HepG2 (cell line): ENCODE results near the gene RPH3AL. TPM values are rescaled to one million over a fixed set of nuclear protein-coding genes. Genes with fewer than 3 reads are reported as not detected.

Experiments
- AGO1 ChIP-seq: fragments of 200-400 bp; formaldehyde crosslinking; IDR thresholded peaks from 2 replicates; pipeline ENCODE4 v1.6.1; 2017; ENCODE audit warnings: mild to moderate bottlenecking, low read depth, low read length, moderate library complexity; ENCODE audit not compliant: poor library complexity, severe bottlenecking
- ARNT2 ChIP-seq: sonication (generic); formaldehyde crosslinking; IDR thresholded peaks from 2 replicates; pipeline ENCODE4 v1.8.0; 2022; ENCODE audit warnings: mild to moderate bottlenecking, low read depth, missing genetic modification reagents, moderate library complexity
- DZIP1 ChIP-seq: sonication (generic); formaldehyde crosslinking; IDR thresholded peaks from 2 replicates; pipeline ENCODE4 v1.5.0; 2020; ENCODE audit warnings: mild to moderate bottlenecking, missing genetic modification reagents
- FUBP1 ChIP-seq: sonication (generic); formaldehyde crosslinking; IDR thresholded peaks from 2 replicates; pipeline ENCODE4 v1.5.1; 2020; ENCODE audit warnings: missing genetic modification reagents, mild to moderate bottlenecking, borderline replicate concordance
- GATAD1 ChIP-seq: IDR thresholded peaks from 2 replicates; pipeline ENCODE4 v1.6.1; 2016; ENCODE audit warnings: missing genetic modification reagents, missing compliant biosample characterization
- ISL2 ChIP-seq: sonication (generic); formaldehyde crosslinking; IDR thresholded peaks from 2 replicates; pipeline ENCODE4 v1.5.0; 2020; ENCODE audit warnings: missing genetic modification reagents
- KDM5B ChIP-seq: sonication (generic); formaldehyde crosslinking; IDR thresholded peaks from 2 replicates; pipeline ENCODE4 v1.4.0; 2020; ENCODE audit warnings: missing genetic modification reagents, mild to moderate bottlenecking, borderline replicate concordance
- MEIS1 ChIP-seq: sonication (generic); formaldehyde crosslinking; IDR thresholded peaks from 2 replicates; pipeline ENCODE4 v1.9.0; 2021; ENCODE audit warnings: mild to moderate bottlenecking, missing genetic modification reagents, moderate library complexity, borderline replicate concordance
- PREB ChIP-seq: sonication (generic); formaldehyde crosslinking; IDR thresholded peaks from 2 replicates; pipeline ENCODE4 v1.4.0; 2020; ENCODE audit warnings: missing genetic modification reagents
- TEAD3 ChIP-seq: optimal IDR thresholded peaks from 2 replicates; pipeline ENCODE3; 2016; ENCODE audit warnings: borderline replicate concordance
- THAP9 ChIP-seq: sonication (generic); formaldehyde crosslinking; IDR thresholded peaks from 2 replicates; pipeline ENCODE4; 2020; ENCODE audit warnings: missing genetic modification reagents, mild to moderate bottlenecking, borderline replicate concordance
- ZKSCAN8 ChIP-seq: IDR thresholded peaks from 2 replicates; pipeline ENCODE4 v1.6.1; 2016; ENCODE audit warnings: borderline replicate concordance, missing genetic modification reagents, missing compliant biosample characterization
- ZNF354B ChIP-seq: sonication (generic); formaldehyde crosslinking; IDR thresholded peaks from 2 replicates; pipeline ENCODE4 v1.8.0; 2022; ENCODE audit warnings: mild to moderate bottlenecking, missing genetic modification reagents
- ZNF616 ChIP-seq: sonication (generic); formaldehyde crosslinking; IDR thresholded peaks from 2 replicates; pipeline ENCODE4 v1.5.0; 2020; ENCODE audit warnings: low read depth, mild to moderate bottlenecking, missing genetic modification reagents
- ZNF713 ChIP-seq: sonication (generic); formaldehyde crosslinking; IDR thresholded peaks from 2 replicates; pipeline ENCODE4 v1.4.0; 2020; ENCODE audit warnings: mild to moderate bottlenecking, missing genetic modification reagents
- ZNF749 ChIP-seq: sonication (generic); formaldehyde crosslinking; IDR thresholded peaks from 2 replicates; pipeline ENCODE4 v1.8.0; 2022; ENCODE audit warnings: mild to moderate bottlenecking, missing genetic modification reagents, moderate library complexity, borderline replicate concordance
- ZSCAN12 ChIP-seq: sonication (generic); formaldehyde crosslinking; IDR thresholded peaks from 2 replicates; pipeline ENCODE4 v1.9.0; 2021; ENCODE audit warnings: mild to moderate bottlenecking, missing genetic modification reagents
- polyA plus RNA-seq, 8 experiments: library from polyadenylated mRNA; depleted of rRNA in 3 of 8; stranded (reverse) in 7 of 8; unstranded in 1 of 8; fragments of >200 nt; fragmentation: Illumina TruSeq in 4 of 8; extraction: Trizol in 4 of 8; gene quantifications; 2 replicates each; pipeline versions ENCODE4 v1.2.1 to v1.2.3, GENCODE V29; 2011 to 2016; ENCODE audit warnings: low read depth in 4 of 8, missing spikeins in 1 of 8, mixed read lengths in 1 of 8; ENCODE audit not compliant: insufficient read depth in 1 of 8
- total RNA-seq, 5 experiments: library from RNA; depleted of rRNA; stranded (reverse); fragments of >200 nt; fragmentation: Illumina TruSeq; extraction: Trizol; gene quantifications; 2 replicates each; pipeline ENCODE4 v1.2.3, GENCODE V29; 2016; ENCODE audit warnings: low read depth in 1 of 5
- TF ChIP-seq, protein P1 (sequence below): sonication (generic); formaldehyde crosslinking; IDR thresholded peaks from 2 replicates; pipeline ENCODE4 v1.9.0; 2021; ENCODE audit warnings: missing genetic modification reagents, mild to moderate bottlenecking, borderline replicate concordance

RPH3AL gene
- total and polyA plus RNA-seq, 2 of the 13 experiments (the other 11 are each of a cell fraction or from before 2014, with no cell fraction given): 7.8 to 16.4 TPM

DNA sequence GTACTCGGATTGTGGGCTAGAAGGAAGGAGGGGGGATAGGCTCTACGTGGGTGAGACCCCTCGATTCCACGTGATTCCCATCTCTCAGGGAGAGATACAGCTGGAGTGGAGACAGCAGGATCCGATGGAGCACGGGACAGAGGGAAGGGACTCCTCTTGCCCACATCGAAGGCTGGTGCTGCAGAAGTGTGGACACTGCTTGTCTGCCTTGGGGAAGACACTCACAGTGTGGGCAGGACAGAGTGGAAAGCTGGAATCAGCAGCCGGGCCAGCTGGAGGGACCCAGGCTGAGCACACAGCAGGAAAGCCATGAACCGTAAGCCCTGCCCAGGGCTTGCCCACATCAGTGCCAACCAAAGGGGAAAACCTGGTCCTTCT is 42.1 kb upstream of the RPH3AL start (continued):
- TF ChIP-seq ZNF354B: no peak
- TF ChIP-seq AGO1: no peak
- TF ChIP-seq ZKSCAN8 (CRISPR knock-in tag): no peak
- TF ChIP-seq ZNF616 (CRISPR knock-in tag): no peak
- TF ChIP-seq ISL2 (CRISPR knock-in tag): no peak
- TF ChIP-seq TEAD3 (CRISPR knock-in tag): peak; percentile 6
- no peak for TF ChIP-seq ARNT2 (CRISPR knock-in tag)
- no peak for TF ChIP-seq DZIP1 (CRISPR knock-in tag)
- 0 out of 2 replicates have a peak, but pooled peaks have one; percentile 3 for TF ChIP-seq THAP9 (CRISPR knock-in tag)
- no peak for TF ChIP-seq PREB (CRISPR knock-in tag)
- TF ChIP-seq ZNF713: 0 out of 2 replicates have a peak, but pooled peaks have one; percentile 23
- peak; percentile 8; the same call in 1 of the 2 replicates for TF ChIP-seq KDM5B
- TF ChIP-seq FUBP1 (CRISPR knock-in tag): no peak
- TF ChIP-seq ZSCAN12 (CRISPR knock-in tag): no peak
- no peak for TF ChIP-seq ZNF749 (CRISPR knock-in tag)
- TF ChIP-seq, protein P1, sequence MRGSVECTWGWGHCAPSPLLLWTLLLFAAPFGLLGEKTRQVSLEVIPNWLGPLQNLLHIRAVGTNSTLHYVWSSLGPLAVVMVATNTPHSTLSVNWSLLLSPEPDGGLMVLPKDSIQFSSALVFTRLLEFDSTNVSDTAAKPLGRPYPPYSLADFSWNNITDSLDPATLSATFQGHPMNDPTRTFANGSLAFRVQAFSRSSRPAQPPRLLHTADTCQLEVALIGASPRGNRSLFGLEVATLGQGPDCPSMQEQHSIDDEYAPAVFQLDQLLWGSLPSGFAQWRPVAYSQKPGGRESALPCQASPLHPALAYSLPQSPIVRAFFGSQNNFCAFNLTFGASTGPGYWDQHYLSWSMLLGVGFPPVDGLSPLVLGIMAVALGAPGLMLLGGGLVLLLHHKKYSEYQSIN (CRISPR knock-in tag): no peak
- 0 out of 2 replicates have a peak, but pooled peaks have one; percentile 16 for TF ChIP-seq MEIS1 (CRISPR knock-in tag)
- TF ChIP-seq GATAD1 (CRISPR knock-in tag): no peak
